LNCAP (cell line): ENCODE data around the gene WASF1.

Experiments used
- CTCF ChIP-seq: fragments of 450-650 bp; IDR thresholded peaks from 2 replicates; pipeline ENCODE4 v1.5.1; 2017; ENCODE audit warnings: mild to moderate bottlenecking

The WASF1 gene

GRCh38 chr6:110098511-110099116, 80.9 kb downstream of the WASF1 start:
- TF ChIP-seq CTCF = no peak

- TF ChIP-seq CTCF = no peak
Observed at GRCh38 chr6:110097443-110097842, 82.0 kb downstream of the WASF1 start.

GRCh38 chr6:110095935-110096334, 83.5 kb downstream of the WASF1 start:
- no peak for TF ChIP-seq CTCF

- no peak for TF ChIP-seq CTCF
Observed at GRCh38 chr6:110095101-110095500, 84.4 kb downstream of the WASF1 start.

GRCh38 chr6:110093981-110094380, 85.5 kb downstream of the WASF1 start:
- TF ChIP-seq CTCF = no peak

- TF ChIP-seq CTCF = no peak
Observed at GRCh38 chr6:110090876-110091275, 88.6 kb downstream of the WASF1 start.

- no peak for TF ChIP-seq CTCF
Observed at GRCh38 chr6:110089323-110089722, 90.1 kb downstream of the WASF1 start.

GRCh38 chr6:110085285-110085684, 94.2 kb downstream of the WASF1 start:
- no peak for TF ChIP-seq CTCF
